Spleen (tissue), 7 donors: Measurements from ENCODE around the gene AK9.

Experiments
- CTCF ChIP-seq, 11 experiments: fragments of 200-600 bp in 7 of 11; fragments of 450-650 bp in 4 of 11; sonication (generic) in 4 of 11; IDR thresholded peaks in 8 of 11; conservative IDR thresholded peaks in 3 of 11; 1 replicate in 7 of 11; 2 replicates in 4 of 11; pipeline versions ENCODE4 v1.4.0 to v1.8.0; 2016 to 2021; ENCODE audit warnings: antibody characterized with exemption in 11 of 11, inconsistent platforms in 4 of 11, mild to moderate bottlenecking in 1 of 11
- POLR2A ChIP-seq, 3 donors: fragments of 450-650 bp; IDR thresholded peaks; one replicate each; pipeline ENCODE4 v1.5.1; 2017; ENCODE audit warnings: antibody characterized with exemption in 3 of 3, mild to moderate bottlenecking in 1 of 3
- POLR2AphosphoS5 ChIP-seq, 3 donors: sonication (generic); formaldehyde crosslinking; IDR thresholded peaks; one replicate each; pipeline ENCODE4 v1.5.1; 2017; ENCODE audit warnings: antibody characterized with exemption in 3 of 3
- donor health status: DM: no; HTN: no; CAD: no; lungs with moderate emphysema.
- donor health status: DM: no; HTN: no; CAD: no.
- donor health status: DM: no; HTN: no; CAD: no.

GRCh38 chr6:109678240-109678639 lies 12.8 kb downstream of the AK9 start:
- TF ChIP-seq CTCF (IDR thresholded peaks at IDR 0.05 in 8 of 11, conservative IDR thresholded peaks at IDR 0.05 in 3 of 11) = no peak
- TF ChIP-seq POLR2AphosphoS5 (IDR thresholded peaks at IDR 0.05) = no peak
- TF ChIP-seq POLR2A (IDR thresholded peaks at IDR 0.05) = no peak
